Left cardiac atrium (tissue), 4 donors: ENCODE data around the gene ATP6AP2. TPM values are rescaled to one million over a fixed set of nuclear protein-coding genes. Genes with fewer than 3 reads are reported as not detected.
"Not testable (repeated sequence)": the region's sequence is repeated elsewhere in the genome, so short reads cannot be mapped to it uniquely, and the experiment has no call there.

ENCODE experiments used
- ATAC-seq, 2 donors: fragments of 200-7000 bp; cut with Tn5 transposase; one replicate each; pipeline ENCODE4 v1.9.1; 2020; ENCODE audit warnings: mild to moderate bottlenecking in 2 of 2, moderate library complexity in 2 of 2
- DNase-seq: peaks from one replicate; pipeline ENCODE4 v3.0.0-alpha.2; 2020
- intact Hi-C, 2 donors: fragments of 100-400 bp; cut with DNase I; formaldehyde crosslinking; loops; one replicate each; pipeline versions ENCODE4 v1.14.1 to v1.15.1; 2022 to 2023
- total RNA-seq, 2 donors: library from RNA; stranded (reverse); fragmentation: NEBNext Ultra II Directional; extraction: Animal tissue kit (Norgen Biotek cat#: 25700); gene quantifications; one replicate each; pipeline ENCODE4 v1.2.1, GENCODE V29; 2021
- donor health status: DM: no; HTN: yes; CAD: no.
- donor health status: DM: no; HTN: yes; CAD: no; lungs with severe emphysema.
- donor health status: DM: yes; HTN: yes; CAD: no.
- donor health status: Dilated cardiomyopathy.

Gene ATP6AP2
- total RNA-seq, 2 donors from 2014 or later, result 58.8 to 59.9 TPM

- DNase-seq, ATAC-seq, intact Hi-C loops: not testable (repeated sequence)
These were observed 9.6 kb upstream of the ATP6AP2 start for GRCh38 chrX:40571164-40571563.

- ATAC-seq, result no peak
- DNase-seq, result no peak
- intact Hi-C loops, result no loop called here
These were observed 9.2 kb upstream of the ATP6AP2 start for GRCh38 chrX:40571600-40571999.

- no peak for DNase-seq
- intact Hi-C loops, result no loop called here
- ATAC-seq, result no peak
These were observed 7.0 kb upstream of the ATP6AP2 start for GRCh38 chrX:40573763-40574162.

GRCh38 chrX:40575411-40575810 is 5.4 kb upstream of the ATP6AP2 start:
- ATAC-seq, intact Hi-C loops, DNase-seq: not testable (repeated sequence)

GRCh38 chrX:40576291-40576690 is 4.5 kb upstream of the ATP6AP2 start:
- intact Hi-C loops, result no loop called here
- no peak for DNase-seq
- no peak for ATAC-seq

- no peak for DNase-seq
- intact Hi-C loops, result no loop called here
- ATAC-seq, result no peak
These were observed 2.6 kb upstream of the ATP6AP2 start for GRCh38 chrX:40578039-40578695.

GRCh38 chrX:40579141-40579540 is 1.6 kb upstream of the ATP6AP2 start:
- no peak for ATAC-seq
- intact Hi-C loops, result no loop called here
- DNase-seq, result no peak

GRCh38 chrX:40579900-40580536 is 752 bp upstream of the ATP6AP2 start:
- peak; percentile 51 to 67 for ATAC-seq
- intact Hi-C loops, result no loop called here

GRCh38 chrX:40581336-40581920 is 658 bp downstream of the ATP6AP2 start:
- intact Hi-C loops, result no loop called here
- ATAC-seq, result no peak
- no peak for DNase-seq

More at GRCh38 chrX:40579900-40580536, 752 bp upstream of the ATP6AP2 start:
- DNase-seq, result no peak

GRCh38 chrX:40582178-40582577 is 1.4 kb downstream of the ATP6AP2 start:
- ATAC-seq, intact Hi-C loops, DNase-seq: not testable (repeated sequence)

- intact Hi-C loops, result no loop called here
- ATAC-seq (no peak), DNase-seq (no peak)
These were observed 2.0 kb downstream of the ATP6AP2 start for GRCh38 chrX:40582811-40583210.

GRCh38 chrX:40587623-40588022 is 6.9 kb downstream of the ATP6AP2 start:
- intact Hi-C loops, ATAC-seq, DNase-seq: not testable (repeated sequence)

GRCh38 chrX:40589616-40590321 is 9.0 kb downstream of the ATP6AP2 start:
- intact Hi-C loops, ATAC-seq, DNase-seq: not testable (repeated sequence)

- ATAC-seq (no peak), DNase-seq (no peak)
- intact Hi-C loops, result no loop called here
These were observed 22.7 kb downstream of the ATP6AP2 start for GRCh38 chrX:40603446-40603845.

GRCh38 chrX:40607381-40607780 is 26.6 kb downstream of the ATP6AP2 start:
- no peak for DNase-seq
- no peak for ATAC-seq
- intact Hi-C loops, result no loop called here

- intact Hi-C loops, result no loop called here
- ATAC-seq (no peak), DNase-seq (no peak)
These were observed 31.7 kb downstream of the ATP6AP2 start for GRCh38 chrX:40612511-40612910.

GRCh38 chrX:40615976-40616375 is 35.2 kb downstream of the ATP6AP2 start:
- intact Hi-C loops, result no loop called here
- ATAC-seq (no peak), DNase-seq (no peak)

- no peak for ATAC-seq
- intact Hi-C loops, result no loop called here
- no peak for DNase-seq
These were observed 36.8 kb downstream of the ATP6AP2 start for GRCh38 chrX:40617566-40617965.

GRCh38 chrX:40622479-40623138 is 41.8 kb downstream of the ATP6AP2 start:
- no peak for DNase-seq
- intact Hi-C loops, result no loop called here
- no peak for ATAC-seq
